HepG2 (cell line): Measurements from ENCODE around the gene MAPKAPK3. TPM values are rescaled to one million over a fixed set of nuclear protein-coding genes. Genes with fewer than 3 reads are reported as not detected.
A peak's percentile ranks its signal among the peaks of the same experiment; 100 is the strongest.

Experiments
- ATM ChIP-seq: fragments of 450-650 bp; IDR thresholded peaks from 2 replicates; pipeline ENCODE4 v1.7.1; 2017; ENCODE audit warnings: mild to moderate bottlenecking, borderline replicate concordance
- BRCA1 ChIP-seq: sonication (generic); formaldehyde crosslinking; IDR thresholded peaks from 2 replicates; pipeline ENCODE4 v1.4.0; 2020; ENCODE audit warnings: missing genetic modification reagents
- FOXC1 ChIP-seq: sonication (generic); formaldehyde crosslinking; IDR thresholded peaks from 2 replicates; pipeline ENCODE4 v1.8.0; 2022; ENCODE audit warnings: mild to moderate bottlenecking, missing genetic modification reagents, borderline replicate concordance
- FOXK2 ChIP-seq: fragments of 450-650 bp; IDR thresholded peaks from 2 replicates; pipeline ENCODE4 v1.6.1; 2016
- GABPA ChIP-seq, 2 experiments: IDR thresholded peaks; 2 replicates each; pipeline ENCODE4 v1.6.1; 2011 to 2016; ENCODE audit warnings: low read depth in 2 of 2, low read length in 1 of 2, missing biosample characterization in 1 of 2, missing genetic modification characterization in 1 of 2
- HOXA5 ChIP-seq: sonication (generic); formaldehyde crosslinking; IDR thresholded peaks from 2 replicates; pipeline ENCODE4 v1.4.0; 2020; ENCODE audit warnings: missing genetic modification reagents
- IKZF1 ChIP-seq: fragments of 450-650 bp; IDR thresholded peaks from 2 replicates; pipeline ENCODE4 v1.7.1; 2016
- IKZF5 ChIP-seq: IDR thresholded peaks from 2 replicates; pipeline ENCODE4 v1.6.1; 2018; ENCODE audit warnings: missing genetic modification reagents, mild to moderate bottlenecking, missing compliant biosample characterization
- JARID2 ChIP-seq: sonication (generic); formaldehyde crosslinking; IDR thresholded peaks from 2 replicates; pipeline ENCODE4 v1.8.1; 2023; ENCODE audit warnings: missing genetic modification reagents, inconsistent platforms; ENCODE audit not compliant: insufficient replicate concordance
- KAT7 ChIP-seq: IDR thresholded peaks from 2 replicates; pipeline ENCODE4 v1.6.1; 2018; ENCODE audit warnings: borderline replicate concordance, missing compliant biosample characterization
- NFKBIZ ChIP-seq: IDR thresholded peaks from 2 replicates; pipeline ENCODE4 v1.6.1; 2018; ENCODE audit warnings: missing genetic modification reagents, missing compliant biosample characterization
- PRPF4 ChIP-seq: fragments of 200-400 bp; formaldehyde crosslinking; IDR thresholded peaks from 2 replicates; pipeline ENCODE4 v1.6.1; 2016; ENCODE audit warnings: low read length, low read depth; ENCODE audit not compliant: poor library complexity, severe bottlenecking
- RELA ChIP-seq: sonication (generic); formaldehyde crosslinking; IDR thresholded peaks from 2 replicates; pipeline ENCODE4 v1.4.0; 2020; ENCODE audit warnings: missing genetic modification reagents
- REXO4 ChIP-seq: sonication (generic); formaldehyde crosslinking; IDR thresholded peaks from 2 replicates; pipeline ENCODE4 v1.8.0; 2022; ENCODE audit warnings: missing genetic modification reagents, mild to moderate bottlenecking, borderline replicate concordance
- XRCC5 ChIP-seq: fragments of 200-400 bp; formaldehyde crosslinking; optimal IDR thresholded peaks from 2 replicates; pipeline ENCODE3; 2017; ENCODE audit warnings: mild to moderate bottlenecking, low read length
- YEATS4 ChIP-seq: sonication (generic); formaldehyde crosslinking; IDR thresholded peaks from 2 replicates; pipeline ENCODE4 v1.4.0; 2020; ENCODE audit warnings: missing genetic modification reagents, borderline replicate concordance
- YY1 ChIP-seq: IDR thresholded peaks from 2 replicates; pipeline ENCODE4 v1.6.1; 2011; ENCODE audit warnings: low read length, low read depth, moderate library complexity, mild to moderate bottlenecking; ENCODE audit not compliant: insufficient read depth, insufficient replicate concordance
- ZBTB33 ChIP-seq: sonication (generic); formaldehyde crosslinking; IDR thresholded peaks from 2 replicates; pipeline ENCODE4 v1.4.0; 2020; ENCODE audit warnings: missing genetic modification reagents
- ZC3H4 ChIP-seq: sonication (generic); formaldehyde crosslinking; IDR thresholded peaks from 2 replicates; pipeline ENCODE4 v1.4.0; 2020; ENCODE audit warnings: missing genetic modification reagents, borderline replicate concordance
- ZNF136 ChIP-seq: sonication (generic); formaldehyde crosslinking; IDR thresholded peaks from 2 replicates; pipeline ENCODE4 v1.8.1; 2022; ENCODE audit warnings: low read depth, mild to moderate bottlenecking, moderate library complexity, missing genetic modification reagents
- ZNF207 ChIP-seq: fragments of 450-650 bp; IDR thresholded peaks from 2 replicates; pipeline ENCODE4 v1.6.1; 2016; ENCODE audit warnings: antibody characterized with exemption, borderline replicate concordance
- ZNF264 ChIP-seq: sonication (generic); formaldehyde crosslinking; IDR thresholded peaks from 2 replicates; pipeline ENCODE4 v1.4.0; 2020; ENCODE audit warnings: missing genetic modification reagents
- ZNF335 ChIP-seq: sonication (generic); formaldehyde crosslinking; IDR thresholded peaks from 2 replicates; pipeline ENCODE4 v1.4.0; 2020; ENCODE audit warnings: missing genetic modification reagents
- ZNF430 ChIP-seq: sonication (generic); formaldehyde crosslinking; IDR thresholded peaks from 2 replicates; pipeline ENCODE4 v1.9.0; 2021; ENCODE audit warnings: mild to moderate bottlenecking, missing genetic modification reagents
- ZNF530 ChIP-seq: sonication (generic); formaldehyde crosslinking; IDR thresholded peaks from 2 replicates; pipeline ENCODE4 v1.5.0; 2020; ENCODE audit warnings: low read depth, mild to moderate bottlenecking, missing genetic modification reagents
- ZNF577 ChIP-seq: sonication (generic); formaldehyde crosslinking; IDR thresholded peaks from 2 replicates; pipeline ENCODE4 v1.4.0; 2020; ENCODE audit warnings: mild to moderate bottlenecking, low read depth, missing genetic modification reagents, borderline replicate concordance
- ZNF580 ChIP-seq: IDR thresholded peaks from 2 replicates; pipeline ENCODE4 v1.6.1; 2016; ENCODE audit warnings: low read depth, borderline replicate concordance
- ZNF740 ChIP-seq: sonication (generic); formaldehyde crosslinking; IDR thresholded peaks from 2 replicates; pipeline ENCODE4 v1.4.0; 2020; ENCODE audit warnings: missing genetic modification reagents
- ZNF883 ChIP-seq: sonication (generic); formaldehyde crosslinking; IDR thresholded peaks from 2 replicates; pipeline ENCODE4 v1.5.1; 2020; ENCODE audit warnings: mild to moderate bottlenecking, missing genetic modification reagents; ENCODE audit errors: not compliant biosample characterization
- polyA plus RNA-seq, 8 experiments: library from polyadenylated mRNA; depleted of rRNA in 3 of 8; stranded (reverse) in 7 of 8; unstranded in 1 of 8; fragments of >200 nt; fragmentation: Illumina TruSeq in 4 of 8; extraction: Trizol in 4 of 8; gene quantifications; 2 replicates each; pipeline versions ENCODE4 v1.2.1 to v1.2.3, GENCODE V29; 2011 to 2016; ENCODE audit warnings: low read depth in 4 of 8, missing spikeins in 1 of 8, mixed read lengths in 1 of 8; ENCODE audit not compliant: insufficient read depth in 1 of 8
- total RNA-seq, 5 experiments: library from RNA; depleted of rRNA; stranded (reverse); fragments of >200 nt; fragmentation: Illumina TruSeq; extraction: Trizol; gene quantifications; 2 replicates each; pipeline ENCODE4 v1.2.3, GENCODE V29; 2016; ENCODE audit warnings: low read depth in 1 of 5

The MAPKAPK3 gene
- total and polyA plus RNA-seq, 2 of the 13 experiments (the other 11 are each of a cell fraction or from before 2014, with no cell fraction given), result 39.9 to 41.2 TPM

- TF ChIP-seq ZNF207, result no peak
- no peak for TF ChIP-seq JARID2 (CRISPR knock-in tag)
- no peak for TF ChIP-seq GABPA (IDR thresholded peaks at IDR 0.05; ENCODE audit: low read depth, low read length)
- TF ChIP-seq GABPA (CRISPR knock-in tag; IDR thresholded peaks at IDR 0.05; ENCODE audit: low read depth), result no peak
- TF ChIP-seq PRPF4, result no peak
- no peak for TF ChIP-seq IKZF5 (CRISPR knock-in tag)
- TF ChIP-seq YEATS4 (CRISPR knock-in tag), result no peak
- TF ChIP-seq NFKBIZ (CRISPR knock-in tag), result no peak
- TF ChIP-seq ZNF136 (CRISPR knock-in tag), result no peak
- TF ChIP-seq RELA (CRISPR knock-in tag), result no peak
- TF ChIP-seq ZNF264 (CRISPR knock-in tag), result no peak
- TF ChIP-seq ZNF335, result no peak
- no peak for TF ChIP-seq ATM
- TF ChIP-seq ZNF430, result no peak
- no peak for TF ChIP-seq REXO4 (CRISPR knock-in tag)
- TF ChIP-seq ZNF580 (CRISPR knock-in tag), result no peak
- no peak for TF ChIP-seq IKZF1
- TF ChIP-seq YY1, result no peak
- TF ChIP-seq ZNF740, result no peak
- no peak for TF ChIP-seq ZC3H4 (CRISPR knock-in tag)
- no peak for TF ChIP-seq ZNF577 (CRISPR knock-in tag)
- TF ChIP-seq XRCC5, result no peak
- TF ChIP-seq BRCA1 (CRISPR knock-in tag), result no peak
- TF ChIP-seq FOXK2, result no peak
- TF ChIP-seq ZBTB33 (CRISPR knock-in tag), result 0 out of 2 replicates have a peak, but pooled peaks have one; percentile 11
- TF ChIP-seq ZNF883 (CRISPR knock-in tag), result no peak
- no peak for TF ChIP-seq KAT7
- TF ChIP-seq ZNF530 (CRISPR knock-in tag), result no peak
- peak; percentile 51 for TF ChIP-seq FOXC1
- peak; percentile 34; the same call in 1 of the 2 replicates for TF ChIP-seq HOXA5
These were observed 49.4 kb upstream of the MAPKAPK3 start, which contains the start of gene C3orf18 (continued) for GRCh38 chr3:50567386-50568167.
